H1 (cell line): ENCODE results near the gene RPP30. TPM values are rescaled to one million over a fixed set of nuclear protein-coding genes. Genes with fewer than 3 reads are reported as not detected.

ENCODE experiments used
- CBX8 ChIP-seq: fragments of 300-800, 300-1000 bp; sonication (generic); IDR thresholded peaks from 2 replicates; pipeline ENCODE4 v1.7.1; 2016; ENCODE audit warnings: low read depth, low read length, borderline replicate concordance
- JUND ChIP-seq: IDR thresholded peaks from 2 replicates; pipeline ENCODE4 v1.6.1; 2011; ENCODE audit warnings: mild to moderate bottlenecking, improper control_type of control experiment, low read length
- NRF1 ChIP-seq: IDR thresholded peaks from 2 replicates; pipeline ENCODE4 v1.6.1; 2011; ENCODE audit warnings: mild to moderate bottlenecking, low read depth, low read length, improper control_type of control experiment
- SAP30 ChIP-seq: fragments of 300-600 bp; sonication (generic); IDR thresholded peaks from 2 replicates; pipeline ENCODE4 v1.7.1; 2012; ENCODE audit warnings: low read length, moderate library complexity, mild to moderate bottlenecking, inconsistent platforms; ENCODE audit not compliant: insufficient read depth, insufficient replicate concordance
- TAF1 ChIP-seq: IDR thresholded peaks from 2 replicates; pipeline ENCODE4 v1.6.1; 2011; ENCODE audit warnings: mild to moderate bottlenecking, low read depth, low read length
- polyA plus RNA-seq, 7 experiments: library from polyadenylated mRNA; depleted of rRNA in 3 of 7; stranded (reverse) in 5 of 7; unstranded in 2 of 7; fragments of >200 nt in 5 of 7; fragments of 200-250 nt in 2 of 7; gene quantifications; 1 replicate in 5 of 7; 2 replicates in 1 of 7; 4 replicates in 1 of 7; pipeline versions ENCODE4 v1.2.1 to v1.2.3, GENCODE V29; 2011 to 2013; ENCODE audit warnings: missing spikeins in 2 of 7, mixed read lengths in 2 of 7
- total RNA-seq: library from RNA; stranded (reverse); fragmentation: NEBNext Ultra II Directional; extraction: Animal tissue kit (Norgen Biotek cat#: 25700); gene quantifications from 2 replicates; pipeline ENCODE4 v1.2.1, GENCODE V29; 2021
- TF ChIP-seq, protein P1 (sequence below): IDR thresholded peaks from 2 replicates; pipeline ENCODE4 v1.6.1; 2011; ENCODE audit warnings: low read depth, mild to moderate bottlenecking, low read length; ENCODE audit not compliant: insufficient read depth

The RPP30 gene
- total and polyA plus RNA-seq, 2 of the 8 experiments (the other 6 are each of a cell fraction or from before 2014, with no cell fraction given), result 38.9 to 79.7 TPM

DNA sequence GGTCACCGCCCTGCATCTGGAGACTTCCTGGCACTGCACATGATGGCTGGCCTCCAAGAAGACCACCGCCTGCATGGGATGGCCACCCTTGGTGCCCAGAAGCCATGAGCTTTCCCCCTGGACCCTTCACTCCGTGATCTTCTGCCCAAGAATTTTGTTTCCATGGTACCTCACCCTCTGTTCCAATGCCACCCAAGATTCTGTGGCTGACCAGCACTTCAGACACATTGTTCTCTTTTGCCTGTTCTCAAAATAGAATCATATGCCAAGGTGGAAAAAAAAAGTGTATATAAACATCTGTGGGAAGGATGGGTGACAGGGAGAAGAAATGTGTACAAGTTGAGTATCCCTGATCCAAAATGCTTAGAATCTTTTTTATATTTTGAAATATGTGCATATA, 26.0 kb upstream of the RPP30 start (continued):
- TF ChIP-seq, protein P1, sequence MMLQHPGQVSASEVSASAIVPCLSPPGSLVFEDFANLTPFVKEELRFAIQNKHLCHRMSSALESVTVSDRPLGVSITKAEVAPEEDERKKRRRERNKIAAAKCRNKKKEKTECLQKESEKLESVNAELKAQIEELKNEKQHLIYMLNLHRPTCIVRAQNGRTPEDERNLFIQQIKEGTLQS, result no peak
- TF ChIP-seq NRF1 (no peak), SAP30 (no peak), TAF1 (no peak), CBX8 (no peak), JUND (no peak)
